ENCODE data around the gene EPAS1.

EPAS1 gene

DNA sequence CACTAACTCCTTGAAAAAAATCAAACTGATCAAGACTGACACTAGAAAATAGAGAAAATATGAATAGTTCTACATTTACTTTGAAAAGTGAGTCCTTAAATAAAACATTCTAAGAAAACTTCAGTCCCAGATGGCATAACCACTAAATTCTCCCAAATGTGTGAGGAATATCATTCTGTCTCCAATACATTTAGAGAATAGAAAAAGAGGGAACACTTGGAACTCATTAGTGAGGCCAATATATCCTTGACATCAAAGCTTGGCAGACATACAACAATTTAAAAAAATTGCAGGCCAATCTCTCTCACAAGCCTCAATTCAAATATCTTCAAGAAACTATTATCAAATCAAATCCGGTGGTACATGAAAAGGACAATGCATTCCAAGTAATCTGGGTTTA lies 102.8 kb downstream of the EPAS1 start:
- Histone ChIP-seq H3K4me1 (ENCODE audit: insufficient read depth, low read length) (no peaks in the 10 kb centered on the region), H3K9ac (ENCODE audit: low read depth, low read length) (no peak overlapping the region)

GRCh38 chr2:46402874-46403273 lies 105.7 kb downstream of the EPAS1 start:
- Histone ChIP-seq H3K36me3 (ENCODE audit: insufficient read depth, low read length) (no peaks in the 10 kb centered on the region), H3K4me1 (ENCODE audit: insufficient read depth, low read length) (no peaks in the 10 kb centered on the region), H3K9ac (ENCODE audit: low read depth, low read length) (no peak overlapping the region), H3K9me3 (ENCODE audit: control insufficient read depth, insufficient read depth, low read length) (no peaks in the 10 kb centered on the region)

More for the DNA sequence above, 102.8 kb downstream of the EPAS1 start:
- Histone ChIP-seq H3K9me3 (ENCODE audit: control insufficient read depth, insufficient read depth, low read length) (no peaks in the 10 kb centered on the region), H3K36me3 (ENCODE audit: insufficient read depth, low read length) (no peaks in the 10 kb centered on the region)

DNA sequence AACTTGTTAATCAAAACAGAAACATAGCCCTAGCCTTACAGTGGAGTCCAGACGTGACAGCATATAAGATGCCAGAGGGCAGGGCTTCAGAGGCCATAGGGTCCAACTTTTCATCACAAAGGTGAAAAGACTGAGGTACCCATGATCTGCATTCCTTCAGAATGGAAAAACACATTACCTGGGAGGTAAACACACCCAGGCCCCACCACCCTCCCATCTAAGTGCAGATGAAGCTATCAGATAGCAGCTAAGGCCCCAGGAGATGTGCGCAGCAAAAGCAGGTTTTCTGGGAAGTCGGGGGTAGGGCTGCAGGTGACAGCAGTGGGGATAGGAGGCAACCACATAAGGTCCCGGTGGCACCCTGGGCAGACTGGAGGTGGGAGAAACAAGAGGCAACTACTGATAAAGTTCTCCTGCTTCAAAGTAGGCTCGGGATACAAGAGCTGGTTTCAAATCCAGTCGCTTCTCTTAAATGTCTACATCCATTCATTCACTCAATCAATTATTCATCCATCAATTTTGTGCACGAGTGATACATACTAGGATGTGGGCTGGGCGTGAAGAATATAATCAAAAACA lies 107.1 kb downstream of the EPAS1 start:
- H3K9me3 ChIP-seq (ENCODE audit: control insufficient read depth, insufficient read depth, low read length) = no peaks in the 10 kb centered on the region
- H3K36me3 ChIP-seq (ENCODE audit: insufficient read depth, low read length) = no peaks in the 10 kb centered on the region
- no peaks in the 10 kb centered on the region for H3K4me1 ChIP-seq (ENCODE audit: insufficient read depth, low read length)
- H3K9ac ChIP-seq (ENCODE audit: low read depth, low read length) = no peak overlapping the region

DNA sequence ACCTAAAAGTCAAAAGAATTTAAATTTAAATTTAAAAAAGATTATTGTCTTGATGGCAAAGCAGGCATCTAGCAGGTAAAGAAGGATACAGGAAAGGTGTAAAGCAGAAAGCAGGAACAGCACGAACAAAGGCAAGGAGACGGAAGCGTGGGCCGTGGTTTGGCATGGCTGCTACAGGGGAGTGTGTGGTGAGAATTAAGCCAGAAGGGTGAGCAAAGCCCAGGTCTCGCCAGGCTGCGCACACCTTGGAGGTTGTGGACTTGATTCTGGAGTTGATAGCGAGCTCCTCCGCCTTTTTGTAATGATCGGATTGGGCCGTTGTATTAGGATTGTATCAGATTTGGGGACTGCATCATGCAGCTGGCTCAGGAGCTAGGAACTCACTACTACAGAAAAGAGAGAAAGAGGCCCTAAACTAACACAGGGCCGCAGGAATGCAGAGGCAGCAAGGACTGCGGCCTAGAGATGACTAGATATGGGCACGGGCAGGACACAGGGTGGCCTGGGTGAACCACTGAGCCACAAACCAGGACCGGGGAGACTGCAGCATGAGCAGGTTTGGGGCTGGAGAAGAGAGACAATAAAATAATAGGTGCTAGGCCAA lies 110.7 kb downstream of the EPAS1 start:
- H3K4me1 ChIP-seq (ENCODE audit: insufficient read depth, low read length) = no peaks in the 10 kb centered on the region
- H3K9me3 ChIP-seq (ENCODE audit: control insufficient read depth, insufficient read depth, low read length) = no peaks in the 10 kb centered on the region
- H3K9ac ChIP-seq (ENCODE audit: low read depth, low read length) = no peak overlapping the region
- no peaks in the 10 kb centered on the region for H3K36me3 ChIP-seq (ENCODE audit: insufficient read depth, low read length)

DNA sequence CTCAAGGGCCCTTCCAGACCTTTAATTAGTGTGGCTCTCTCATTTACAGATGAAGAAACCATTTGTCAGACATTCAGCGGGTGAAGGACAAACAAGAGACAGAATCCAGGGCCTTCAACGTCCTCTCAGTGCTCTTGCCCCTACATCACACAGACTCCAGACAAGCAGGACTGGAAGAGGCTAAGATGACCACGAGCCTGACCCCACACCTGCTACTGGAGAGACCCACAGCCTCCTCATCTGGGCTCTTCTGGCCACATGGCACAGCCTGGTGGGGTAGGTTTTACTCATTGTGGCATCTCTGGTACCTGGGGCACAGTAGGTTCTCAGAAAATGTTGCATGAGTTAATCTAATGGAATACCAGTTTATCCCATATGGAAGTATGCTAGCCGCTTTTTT lies 112.5 kb downstream of the EPAS1 start:
- Histone ChIP-seq H3K9ac (ENCODE audit: low read depth, low read length) (no peak overlapping the region), H3K9me3 (ENCODE audit: control insufficient read depth, insufficient read depth, low read length) (no peaks in the 10 kb centered on the region), H3K4me1 (ENCODE audit: insufficient read depth, low read length) (no peaks in the 10 kb centered on the region), H3K36me3 (ENCODE audit: insufficient read depth, low read length) (no peaks in the 10 kb centered on the region)

GRCh38 chr2:46410273-46411244 lies 113.4 kb downstream of the EPAS1 start:
- H3K9ac ChIP-seq (ENCODE audit: low read depth, low read length) = no peak overlapping the region
- H3K9me3 ChIP-seq (ENCODE audit: control insufficient read depth, insufficient read depth, low read length) = no peaks in the 10 kb centered on the region
- no peaks in the 10 kb centered on the region for H3K36me3 ChIP-seq (ENCODE audit: insufficient read depth, low read length)
- no peaks in the 10 kb centered on the region for H3K4me1 ChIP-seq (ENCODE audit: insufficient read depth, low read length)

- H3K9me3 ChIP-seq (ENCODE audit: control insufficient read depth, insufficient read depth, low read length) = no peaks in the 10 kb centered on the region
- no peaks in the 10 kb centered on the region for H3K36me3 ChIP-seq (ENCODE audit: insufficient read depth, low read length)
- H3K9ac ChIP-seq (ENCODE audit: low read depth, low read length) = no peak overlapping the region
- no peaks in the 10 kb centered on the region for H3K4me1 ChIP-seq (ENCODE audit: insufficient read depth, low read length)
Measured at GRCh38 chr2:46411245-46411641, 114.0 kb downstream of the EPAS1 start.

DNA sequence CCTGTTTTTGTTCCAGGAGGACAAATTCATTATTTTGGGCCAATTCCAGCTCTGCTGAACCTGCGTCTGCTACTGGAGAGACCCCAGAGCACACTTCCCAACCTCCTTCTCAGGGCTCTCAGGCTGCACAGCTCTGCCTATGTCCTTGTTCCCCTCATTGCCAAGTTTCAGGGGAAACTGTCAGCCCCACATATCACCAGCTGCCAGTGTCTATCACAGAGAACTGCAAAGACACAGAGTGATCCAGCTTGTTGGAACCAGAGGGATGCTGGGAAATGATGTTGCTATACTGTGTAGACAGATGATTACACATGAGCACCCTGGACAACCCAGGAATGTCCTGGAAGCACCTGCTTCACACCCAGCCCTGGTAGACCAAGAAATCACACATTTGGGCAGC lies 114.8 kb downstream of the EPAS1 start:
- Histone ChIP-seq H3K9ac (ENCODE audit: low read depth, low read length) (no peak overlapping the region), H3K4me1 (ENCODE audit: insufficient read depth, low read length) (no peaks in the 10 kb centered on the region), H3K36me3 (ENCODE audit: insufficient read depth, low read length) (no peaks in the 10 kb centered on the region), H3K9me3 (ENCODE audit: control insufficient read depth, insufficient read depth, low read length) (0 out of 2 replicates have a peak, but pooled peaks cover 5% of the 10 kb centered on the region)

DNA sequence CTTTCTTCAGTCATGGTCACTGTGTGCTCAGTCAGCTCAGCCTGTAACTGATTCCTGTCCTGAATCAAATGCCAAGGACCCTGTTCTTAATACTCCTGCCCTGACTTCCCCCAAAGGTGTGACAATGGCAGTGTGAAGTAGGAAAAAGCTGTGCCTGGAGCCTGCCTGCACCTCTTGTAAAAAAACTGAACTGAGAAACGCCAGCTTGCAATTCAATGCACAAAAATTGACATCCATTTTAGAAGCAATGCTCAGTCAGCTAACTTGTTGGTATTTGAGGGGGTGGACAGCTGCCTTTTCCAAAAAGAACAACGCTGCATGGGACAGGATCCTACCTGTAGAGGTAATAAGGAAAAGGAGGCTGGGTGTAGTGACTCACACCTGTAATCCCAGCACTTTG lies 115.9 kb downstream of the EPAS1 start:
- Histone ChIP-seq H3K9me3 (ENCODE audit: control insufficient read depth, insufficient read depth, low read length) (0 out of 2 replicates have a peak, but pooled peaks cover 7% of the 10 kb centered on the region), H3K36me3 (ENCODE audit: insufficient read depth, low read length) (no peaks in the 10 kb centered on the region), H3K4me1 (ENCODE audit: insufficient read depth, low read length) (no peaks in the 10 kb centered on the region), H3K9ac (ENCODE audit: low read depth, low read length) (no peak overlapping the region)

DNA sequence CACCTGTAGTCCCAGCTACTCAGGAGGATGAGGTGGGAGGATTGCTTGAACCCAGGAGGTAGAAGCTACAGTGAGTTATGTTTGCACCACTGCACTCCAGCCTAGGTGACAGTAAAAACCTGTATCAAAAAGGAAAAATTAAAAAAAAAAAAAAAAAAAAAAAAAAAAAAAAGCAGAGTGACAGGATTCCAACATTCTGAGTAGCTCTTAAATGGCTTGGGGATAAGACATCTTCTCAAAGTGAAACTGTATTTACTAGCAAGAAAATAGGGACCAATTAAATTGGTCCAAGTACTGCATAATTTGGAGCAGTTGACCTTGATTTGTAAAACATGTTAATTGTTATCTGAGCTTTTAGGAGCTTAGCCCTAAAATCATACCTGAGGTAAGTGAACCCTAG lies 116.4 kb downstream of the EPAS1 start:
- no peaks in the 10 kb centered on the region for H3K4me1 ChIP-seq (ENCODE audit: insufficient read depth, low read length)
- no peak overlapping the region for H3K9ac ChIP-seq (ENCODE audit: low read depth, low read length)
- H3K9me3 ChIP-seq (ENCODE audit: control insufficient read depth, insufficient read depth, low read length) = 0 out of 2 replicates have a peak, but pooled peaks cover 7% of the 10 kb centered on the region
- H3K36me3 ChIP-seq (ENCODE audit: insufficient read depth, low read length) = no peaks in the 10 kb centered on the region

- Histone ChIP-seq H3K9ac (ENCODE audit: low read depth, low read length) (no peak overlapping the region), H3K9me3 (ENCODE audit: control insufficient read depth, insufficient read depth, low read length) (peaks cover 7% of the 10 kb centered on the region; the same call in 1 of the 2 replicates), H3K4me1 (ENCODE audit: insufficient read depth, low read length) (no peaks in the 10 kb centered on the region), H3K36me3 (ENCODE audit: insufficient read depth, low read length) (no peaks in the 10 kb centered on the region)
Measured at GRCh38 chr2:46414701-46415100, 117.5 kb downstream of the EPAS1 start.

DNA sequence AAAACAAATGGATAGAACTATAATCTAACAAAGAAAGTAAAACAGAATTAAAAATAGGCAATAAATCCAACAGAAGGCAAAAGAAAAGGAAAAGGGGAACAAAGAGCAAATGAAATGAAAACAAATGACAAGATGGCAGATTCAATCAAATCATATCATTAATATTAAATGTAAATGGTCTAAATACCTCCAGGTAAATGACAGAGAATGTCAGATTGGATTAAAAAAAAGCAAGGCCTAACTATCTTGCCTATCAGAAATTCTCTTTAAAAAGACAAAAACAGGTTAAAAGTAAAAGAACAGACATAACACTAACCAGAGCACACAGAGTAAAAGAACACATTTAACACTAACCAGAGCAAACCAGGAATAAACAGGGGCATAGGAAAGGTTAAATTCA lies 119.1 kb downstream of the EPAS1 start:
- Histone ChIP-seq H3K36me3 (ENCODE audit: insufficient read depth, low read length) (no peaks in the 10 kb centered on the region), H3K9me3 (ENCODE audit: control insufficient read depth, insufficient read depth, low read length) (peaks cover 7% of the 10 kb centered on the region; the same call in 1 of the 2 replicates), H3K4me1 (ENCODE audit: insufficient read depth, low read length) (no peaks in the 10 kb centered on the region), H3K9ac (ENCODE audit: low read depth, low read length) (no peak overlapping the region)

DNA sequence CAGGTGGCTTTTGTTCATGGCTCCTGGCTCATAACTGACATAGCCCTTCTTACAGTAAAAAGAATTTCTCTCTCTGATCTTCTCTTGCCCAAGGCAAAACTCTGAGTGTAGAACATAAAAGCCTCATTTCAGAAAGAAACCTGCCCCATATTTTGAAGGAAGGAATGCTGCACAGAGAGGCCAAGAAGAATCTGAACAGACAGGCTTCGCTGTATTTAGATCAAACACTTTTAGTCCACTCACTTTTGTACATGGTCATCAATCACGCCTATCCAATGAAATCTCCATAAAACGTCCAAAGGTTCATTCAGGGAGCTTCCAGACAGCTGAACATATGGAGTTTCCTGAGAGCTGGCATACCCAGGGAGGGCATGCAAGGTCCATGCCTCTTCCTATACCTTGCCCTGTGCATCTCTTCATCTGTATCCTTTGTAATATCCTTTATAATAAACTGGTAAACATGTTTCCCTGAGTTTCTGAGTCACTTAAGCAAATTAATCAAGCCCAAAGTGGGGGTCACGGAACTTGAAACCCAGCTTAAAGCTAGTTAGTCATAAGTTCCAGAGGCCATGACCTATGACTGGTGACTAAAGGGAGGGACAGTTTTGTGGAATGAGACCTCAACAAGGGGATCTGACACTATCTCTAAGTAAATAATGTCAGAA lies 119.7 kb downstream of the EPAS1 start:
- no peaks in the 10 kb centered on the region for H3K4me1 ChIP-seq (ENCODE audit: insufficient read depth, low read length)
- H3K9me3 ChIP-seq (ENCODE audit: control insufficient read depth, insufficient read depth, low read length) = peaks cover 7% of the 10 kb centered on the region; the same call in 1 of the 2 replicates
- H3K9ac ChIP-seq (ENCODE audit: low read depth, low read length) = no peak overlapping the region
- no peaks in the 10 kb centered on the region for H3K36me3 ChIP-seq (ENCODE audit: insufficient read depth, low read length)

DNA sequence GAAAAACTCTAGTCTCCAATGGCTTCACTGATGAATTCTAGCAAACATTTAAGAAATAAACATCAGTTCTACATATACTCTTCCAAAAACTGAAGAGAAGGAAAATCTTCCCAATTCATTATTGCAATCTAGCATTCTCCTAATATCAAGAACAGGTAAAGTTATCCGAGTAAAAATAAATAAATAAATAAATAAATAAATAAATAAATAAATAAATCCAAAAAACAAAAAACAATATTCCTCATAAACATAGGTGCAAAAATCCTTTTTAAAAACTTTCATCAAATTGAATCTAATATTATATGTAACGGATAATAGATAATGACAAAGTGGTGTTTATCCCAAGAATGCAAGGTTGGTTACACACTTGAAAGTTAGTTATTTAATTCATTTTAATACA lies 123.7 kb downstream of the EPAS1 start:
- Histone ChIP-seq H3K36me3 (ENCODE audit: insufficient read depth, low read length) (no peaks in the 10 kb centered on the region), H3K9me3 (ENCODE audit: control insufficient read depth, insufficient read depth, low read length) (peaks cover 7% of the 10 kb centered on the region; the same call in 1 of the 2 replicates), H3K9ac (ENCODE audit: low read depth, low read length) (no peak overlapping the region)

More for the DNA sequence above, 123.7 kb downstream of the EPAS1 start:
- no peaks in the 10 kb centered on the region for H3K4me1 ChIP-seq (ENCODE audit: insufficient read depth, low read length)

All from ES-I3 (cell line).